Testis (tissue), 2 donors: ENCODE results near the gene GLI3.

Experiments
- CTCF ChIP-seq, 3 experiments: fragments of 450-650 bp in 2 of 3; fragments of 200-600 bp in 1 of 3; sonication (generic) in 1 of 3; IDR thresholded peaks; one replicate each; pipeline ENCODE4 v1.5.1; 2016 to 2019; ENCODE audit warnings: antibody characterized with exemption in 3 of 3, mild to moderate bottlenecking in 2 of 3, moderate library complexity in 1 of 3
- POLR2A ChIP-seq: fragments of 450-650 bp; IDR thresholded peaks from one replicate; pipeline ENCODE4 v1.6.1; 2017; ENCODE audit warnings: antibody characterized with exemption, mild to moderate bottlenecking, moderate library complexity

- TF ChIP-seq CTCF (IDR thresholded peaks at IDR 0.05) (no peak), POLR2A (no peak)
Measured at GRCh38 chr7:41999736-42000283, 237.2 kb downstream of the GLI3 start.
